ENCODE results near the gene HIVEP3.
A peak's percentile ranks its signal among the peaks of the same experiment; 100 is the strongest.

HIVEP3 gene

DNA sequence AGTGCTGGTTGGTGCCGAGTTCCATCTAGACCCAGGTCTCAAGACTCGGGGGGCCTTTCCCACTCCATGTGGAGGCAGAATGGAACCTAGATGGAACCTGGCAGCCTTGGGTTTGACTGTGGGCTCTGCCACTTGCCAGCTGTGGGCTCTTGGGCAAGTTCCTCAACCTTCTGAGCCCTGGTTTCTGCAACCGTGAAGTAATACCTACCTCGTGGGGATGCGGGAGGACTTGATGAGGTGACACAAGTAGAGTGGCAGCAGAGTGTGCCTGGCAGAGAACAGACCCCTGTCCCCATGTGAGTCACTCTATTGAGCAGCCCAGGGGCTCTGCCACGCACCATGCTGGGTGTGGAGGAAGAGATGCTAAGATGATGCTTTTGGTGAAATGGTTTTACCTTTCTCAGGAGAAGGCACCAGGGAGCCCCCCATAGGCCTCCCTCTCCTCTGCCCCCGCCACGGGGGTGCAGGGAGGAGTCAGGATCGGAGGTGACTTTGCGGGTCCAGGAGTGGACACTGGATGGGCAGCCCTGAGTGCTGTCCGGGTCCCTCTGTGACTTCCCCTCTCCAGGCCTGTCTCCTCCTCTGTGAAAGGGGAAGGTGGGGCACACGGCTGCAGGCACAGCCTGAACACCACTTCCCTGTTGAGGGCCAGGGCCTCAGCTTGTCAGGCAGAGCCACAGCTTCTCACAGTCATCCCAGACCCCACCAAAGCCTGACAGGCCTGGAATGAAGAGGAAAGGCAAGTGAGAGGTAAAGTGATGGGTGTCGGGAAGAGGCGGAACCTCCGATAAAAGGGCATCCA is 397.6 kb downstream of the HIVEP3 start:
- H3K9me3 ChIP-seq (ENCODE audit: control insufficient read depth in 5 of 5, low read length in 5 of 5), result no peaks in the 10 kb centered on the region
- no peaks in the 10 kb centered on the region for H3K27me3 ChIP-seq (ENCODE audit: control insufficient read depth in 5 of 5, insufficient read depth in 4 of 5, low read length in 5 of 5)
- no peak overlapping the region for H3K27ac ChIP-seq (ENCODE audit: low read depth, low read length)
- no peak overlapping the region for H3K9ac ChIP-seq (ENCODE audit: low read length in 5 of 5)
- no peak overlapping the region for H3K4me3 ChIP-seq (ENCODE audit: low read depth in 1 of 5, low read length in 5 of 5)
- H3K4me1 ChIP-seq (ENCODE audit: control insufficient read depth in 5 of 5, insufficient read depth in 5 of 5, low read length in 5 of 5), result peaks cover 0 to 9% (median 9%) of the 10 kb centered on the region in 5 donors
- H3K36me3 ChIP-seq (ENCODE audit: control insufficient read depth in 5 of 5, insufficient read depth in 5 of 5, low read length in 5 of 5), result peaks cover 0 to 42% (median 21%) of the 10 kb centered on the region in 5 donors

DNA sequence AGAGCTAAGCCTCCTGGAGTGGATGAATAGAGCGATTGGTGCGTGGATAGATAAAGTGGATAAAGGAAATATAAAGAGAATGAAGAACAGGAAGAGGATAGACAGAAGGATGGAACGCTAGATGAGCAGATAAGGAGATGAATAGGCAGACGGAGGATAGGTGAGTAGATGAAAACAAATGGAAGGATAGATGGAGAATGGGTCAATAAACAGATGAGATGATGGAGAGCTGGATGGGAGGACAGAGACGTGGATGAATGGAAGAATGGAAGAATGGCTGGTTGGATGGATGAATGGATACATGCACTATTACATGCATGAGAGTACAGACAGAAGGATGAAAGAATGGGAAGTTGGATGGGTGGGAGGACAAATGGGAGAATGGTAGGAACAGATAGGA is 399.1 kb downstream of the HIVEP3 start:
- no peak overlapping the region for H3K4me3 ChIP-seq (ENCODE audit: low read depth in 1 of 5, low read length in 5 of 5)
- H3K9me3 ChIP-seq (ENCODE audit: control insufficient read depth in 5 of 5, low read length in 5 of 5), result no peaks in the 10 kb centered on the region
- H3K4me1 ChIP-seq (ENCODE audit: control insufficient read depth in 5 of 5, insufficient read depth in 5 of 5, low read length in 5 of 5), result peaks cover 7 to 23% (median 21%) of the 10 kb centered on the region in 5 donors
- H3K9ac ChIP-seq (ENCODE audit: low read length in 5 of 5), result no peak overlapping the region
- no peaks in the 10 kb centered on the region for H3K27me3 ChIP-seq (ENCODE audit: control insufficient read depth in 5 of 5, insufficient read depth in 4 of 5, low read length in 5 of 5)
- no peak overlapping the region for H3K27ac ChIP-seq (ENCODE audit: low read depth, low read length)
- H3K36me3 ChIP-seq (ENCODE audit: control insufficient read depth in 5 of 5, insufficient read depth in 5 of 5, low read length in 5 of 5), result peaks cover 0 to 39% (median 18%) of the 10 kb centered on the region in 5 donors

- Histone ChIP-seq H3K9me3 (ENCODE audit: control insufficient read depth in 5 of 5, low read length in 5 of 5) (no peaks in the 10 kb centered on the region), H3K9ac (ENCODE audit: low read length in 5 of 5) (no peak overlapping the region), H3K36me3 (ENCODE audit: control insufficient read depth in 5 of 5, insufficient read depth in 5 of 5, low read length in 5 of 5) (peaks cover 0 to 32% (median 8%) of the 10 kb centered on the region in 5 donors), H3K27me3 (ENCODE audit: control insufficient read depth in 5 of 5, insufficient read depth in 4 of 5, low read length in 5 of 5) (no peaks in the 10 kb centered on the region), H3K4me3 (ENCODE audit: low read depth in 1 of 5, low read length in 5 of 5) (no peak overlapping the region), H3K4me1 (ENCODE audit: control insufficient read depth in 5 of 5, insufficient read depth in 5 of 5, low read length in 5 of 5) (peaks cover 7 to 23% (median 21%) of the 10 kb centered on the region in 5 donors), H3K27ac (ENCODE audit: low read depth, low read length) (no peak overlapping the region)
Observed at GRCh38 chr1:41518471-41518870, 400.3 kb downstream of the HIVEP3 start.

DNA sequence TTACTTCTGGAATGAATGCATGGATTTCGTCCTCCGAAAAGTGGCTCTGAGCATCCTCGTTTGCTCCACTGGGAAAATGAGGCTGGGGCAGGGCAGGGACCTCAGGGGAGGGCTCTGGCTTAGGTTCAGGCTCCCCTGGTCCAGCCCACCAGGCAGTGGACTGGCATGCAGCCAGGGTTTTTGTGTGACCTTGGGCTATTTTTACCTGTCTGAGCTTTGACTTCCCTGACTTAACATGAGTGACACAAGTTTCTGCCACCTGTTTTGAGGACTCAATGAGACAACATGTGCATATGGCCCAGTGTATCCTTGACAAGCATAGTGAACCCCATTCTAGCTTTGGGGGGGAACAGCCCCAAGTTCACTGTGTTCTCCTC is 401.7 kb downstream of the HIVEP3 start:
- Histone ChIP-seq H3K9me3 (ENCODE audit: control insufficient read depth in 5 of 5, low read length in 5 of 5) (no peaks in the 10 kb centered on the region), H3K27ac (ENCODE audit: low read depth, low read length) (no peak overlapping the region), H3K4me1 (ENCODE audit: control insufficient read depth in 5 of 5, insufficient read depth in 5 of 5, low read length in 5 of 5) (peaks cover 7 to 23% (median 21%) of the 10 kb centered on the region in 5 donors), H3K36me3 (ENCODE audit: control insufficient read depth in 5 of 5, insufficient read depth in 5 of 5, low read length in 5 of 5) (peaks cover 0 to 34% (median 14%) of the 10 kb centered on the region in 5 donors), H3K27me3 (ENCODE audit: control insufficient read depth in 5 of 5, insufficient read depth in 4 of 5, low read length in 5 of 5) (no peaks in the 10 kb centered on the region), H3K4me3 (ENCODE audit: low read depth in 1 of 5, low read length in 5 of 5) (peak overlapping the region in 1 of 5 donors; percentile 66), H3K9ac (ENCODE audit: low read length in 5 of 5) (peak overlapping the region in 2 of 5 donors; percentile 66 to 79)

GRCh38 chr1:41516168-41517061 is 402.3 kb downstream of the HIVEP3 start:
- peak overlapping the region; percentile 56 to 66 (median 65) for H3K4me3 ChIP-seq (ENCODE audit: low read depth in 1 of 5, low read length in 5 of 5)
- peak overlapping the region in 4 of 5 donors; percentile 10 to 79 (median 44) for H3K9ac ChIP-seq (ENCODE audit: low read length in 5 of 5)

GRCh38 chr1:41515778-41516167 is 402.9 kb downstream of the HIVEP3 start:
- no peak overlapping the region for H3K27ac ChIP-seq (ENCODE audit: low read depth, low read length)
- peaks cover 0 to 32% (median 16%) of the 10 kb centered on the region in 5 donors for H3K36me3 ChIP-seq (ENCODE audit: control insufficient read depth in 5 of 5, insufficient read depth in 5 of 5, low read length in 5 of 5)
- H3K9me3 ChIP-seq (ENCODE audit: control insufficient read depth in 5 of 5, low read length in 5 of 5), result no peaks in the 10 kb centered on the region
- no peak overlapping the region for H3K9ac ChIP-seq (ENCODE audit: low read length in 5 of 5)
- H3K4me1 ChIP-seq (ENCODE audit: control insufficient read depth in 5 of 5, insufficient read depth in 5 of 5, low read length in 5 of 5), result peaks cover 7 to 23% (median 21%) of the 10 kb centered on the region in 5 donors
- peak overlapping the region in 1 of 5 donors; percentile 5 for H3K4me3 ChIP-seq (ENCODE audit: low read depth in 1 of 5, low read length in 5 of 5)
- H3K27me3 ChIP-seq (ENCODE audit: control insufficient read depth in 5 of 5, insufficient read depth in 4 of 5, low read length in 5 of 5), result no peaks in the 10 kb centered on the region

More at GRCh38 chr1:41516168-41517061, 402.3 kb downstream of the HIVEP3 start:
- Histone ChIP-seq H3K9me3 (ENCODE audit: control insufficient read depth in 5 of 5, low read length in 5 of 5) (no peaks in the 10 kb centered on the region), H3K27ac (ENCODE audit: low read depth, low read length) (no peak overlapping the region), H3K4me1 (ENCODE audit: control insufficient read depth in 5 of 5, insufficient read depth in 5 of 5, low read length in 5 of 5) (peaks cover 7 to 23% (median 21%) of the 10 kb centered on the region in 5 donors), H3K36me3 (ENCODE audit: control insufficient read depth in 5 of 5, insufficient read depth in 5 of 5, low read length in 5 of 5) (peaks cover 0 to 32% (median 15%) of the 10 kb centered on the region in 5 donors), H3K27me3 (ENCODE audit: control insufficient read depth in 5 of 5, insufficient read depth in 4 of 5, low read length in 5 of 5) (no peaks in the 10 kb centered on the region)

DNA sequence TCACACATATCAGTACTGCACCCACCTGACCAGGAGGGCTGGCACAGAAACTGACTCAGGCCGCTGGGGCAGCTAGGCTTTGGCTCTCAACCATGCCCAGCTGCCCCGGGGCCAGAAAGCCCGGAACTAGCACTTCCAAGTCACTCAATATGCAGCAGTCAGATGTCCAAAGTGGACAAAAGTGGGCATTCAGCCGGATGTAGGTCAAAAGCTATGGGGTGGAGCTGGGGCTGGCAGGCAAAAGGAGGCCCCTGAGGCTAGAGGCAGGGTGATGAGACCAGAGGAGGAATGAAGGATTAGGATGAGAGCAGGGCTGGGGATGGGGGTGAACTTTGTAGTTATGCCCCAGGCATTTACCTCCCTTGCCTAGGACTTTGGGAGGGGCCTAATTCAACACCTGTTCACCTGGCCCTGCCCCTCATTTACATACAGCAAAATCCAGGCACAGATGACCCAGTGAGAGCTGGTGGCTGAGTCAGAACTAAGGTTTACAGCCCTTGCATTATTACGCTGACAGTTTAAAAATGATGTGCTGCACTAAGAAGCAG is 403.5 kb downstream of the HIVEP3 start:
- Histone ChIP-seq H3K9me3 (ENCODE audit: control insufficient read depth in 5 of 5, low read length in 5 of 5) (no peaks in the 10 kb centered on the region), H3K27me3 (ENCODE audit: control insufficient read depth in 5 of 5, insufficient read depth in 4 of 5, low read length in 5 of 5) (no peaks in the 10 kb centered on the region), H3K27ac (ENCODE audit: low read depth, low read length) (no peak overlapping the region), H3K4me1 (ENCODE audit: control insufficient read depth in 5 of 5, insufficient read depth in 5 of 5, low read length in 5 of 5) (peaks cover 7 to 23% (median 21%) of the 10 kb centered on the region in 5 donors), H3K4me3 (ENCODE audit: low read depth in 1 of 5, low read length in 5 of 5) (no peak overlapping the region), H3K9ac (ENCODE audit: low read length in 5 of 5) (no peak overlapping the region), H3K36me3 (ENCODE audit: control insufficient read depth in 5 of 5, insufficient read depth in 5 of 5, low read length in 5 of 5) (peaks cover 0 to 34% (median 15%) of the 10 kb centered on the region in 5 donors)

- no peak overlapping the region for H3K9ac ChIP-seq (ENCODE audit: low read length in 5 of 5)
- H3K4me3 ChIP-seq (ENCODE audit: low read depth in 1 of 5, low read length in 5 of 5), result no peak overlapping the region
- H3K4me1 ChIP-seq (ENCODE audit: control insufficient read depth in 5 of 5, insufficient read depth in 5 of 5, low read length in 5 of 5), result peaks cover 7 to 23% (median 21%) of the 10 kb centered on the region in 5 donors
- H3K9me3 ChIP-seq (ENCODE audit: control insufficient read depth in 5 of 5, low read length in 5 of 5), result no peaks in the 10 kb centered on the region
- peaks cover 0 to 36% (median 16%) of the 10 kb centered on the region in 5 donors for H3K36me3 ChIP-seq (ENCODE audit: control insufficient read depth in 5 of 5, insufficient read depth in 5 of 5, low read length in 5 of 5)
- H3K27ac ChIP-seq (ENCODE audit: low read depth, low read length), result no peak overlapping the region
- H3K27me3 ChIP-seq (ENCODE audit: control insufficient read depth in 5 of 5, insufficient read depth in 4 of 5, low read length in 5 of 5), result no peaks in the 10 kb centered on the region
Observed at GRCh38 chr1:41514381-41514780, 404.3 kb downstream of the HIVEP3 start.

- Histone ChIP-seq H3K27ac (ENCODE audit: low read depth, low read length) (no peak overlapping the region), H3K4me1 (ENCODE audit: control insufficient read depth in 5 of 5, insufficient read depth in 5 of 5, low read length in 5 of 5) (peaks cover 7 to 23% (median 21%) of the 10 kb centered on the region in 5 donors)
Observed at GRCh38 chr1:41513383-41513735, 405.4 kb downstream of the HIVEP3 start.

More at GRCh38 chr1:41513383-41513735, 405.4 kb downstream of the HIVEP3 start:
- peaks cover 0 to 34% (median 16%) of the 10 kb centered on the region in 5 donors for H3K36me3 ChIP-seq (ENCODE audit: control insufficient read depth in 5 of 5, insufficient read depth in 5 of 5, low read length in 5 of 5)
- no peak overlapping the region for H3K4me3 ChIP-seq (ENCODE audit: low read depth in 1 of 5, low read length in 5 of 5)
- no peaks in the 10 kb centered on the region for H3K27me3 ChIP-seq (ENCODE audit: control insufficient read depth in 5 of 5, insufficient read depth in 4 of 5, low read length in 5 of 5)
- H3K9me3 ChIP-seq (ENCODE audit: control insufficient read depth in 5 of 5, low read length in 5 of 5), result no peaks in the 10 kb centered on the region
- no peak overlapping the region for H3K9ac ChIP-seq (ENCODE audit: low read length in 5 of 5)

Measured in subcutaneous abdominal adipose tissue (tissue), 5 donors.